ENCODE data around the gene HMG20B.
A peak's percentile ranks its signal among the peaks of the same experiment; 100 is the strongest.

Gene HMG20B

GRCh38 chr19:3537101-3537437, 35.7 kb upstream of the HMG20B start:
- no peaks in the 10 kb centered on the region for H3K4me1 ChIP-seq (ENCODE audit: insufficient read depth, poor library complexity, severe bottlenecking)
- H3K27ac ChIP-seq (ENCODE audit: poor library complexity, severe bottlenecking): no peak overlapping the region
- DNase-seq (ENCODE audit: low spot score): no peak
- peaks cover 25% of the 10 kb centered on the region for H3K36me3 ChIP-seq (ENCODE audit: low read depth)
- H3K27me3 ChIP-seq (ENCODE audit: insufficient read depth, poor library complexity, severe bottlenecking): no peaks in the 10 kb centered on the region
- no peaks in the 10 kb centered on the region for H3K9me3 ChIP-seq (ENCODE audit: severe bottlenecking)
- no peak; the same call in 2 of the 3 replicates for ATAC-seq (ENCODE audit: low read depth)
- TF ChIP-seq CTCF (IDR thresholded peaks at IDR 0.05; ENCODE audit: poor library complexity, severe bottlenecking): no peak
- H3K4me3 ChIP-seq (ENCODE audit: severe bottlenecking): no peak overlapping the region

GRCh38 chr19:3537438-3538240, 35.1 kb upstream of the HMG20B start:
- Histone ChIP-seq H3K4me1 (ENCODE audit: insufficient read depth, poor library complexity, severe bottlenecking) (no peaks in the 10 kb centered on the region), H3K27ac (ENCODE audit: poor library complexity, severe bottlenecking) (no peak overlapping the region), H3K36me3 (ENCODE audit: low read depth) (peaks cover 23% of the 10 kb centered on the region), H3K27me3 (ENCODE audit: insufficient read depth, poor library complexity, severe bottlenecking) (no peaks in the 10 kb centered on the region), H3K4me3 (ENCODE audit: severe bottlenecking) (no peak overlapping the region), H3K9me3 (ENCODE audit: severe bottlenecking) (no peaks in the 10 kb centered on the region)
- no peak for TF ChIP-seq CTCF (IDR thresholded peaks at IDR 0.05; ENCODE audit: poor library complexity, severe bottlenecking)
- DNase-seq (ENCODE audit: low spot score) (no peak), ATAC-seq (ENCODE audit: low read depth) (peak; percentile 26; the same call in 2 of the 3 replicates)

- DNase-seq (ENCODE audit: low spot score): no peak
- Histone ChIP-seq H3K9me3 (ENCODE audit: severe bottlenecking) (no peaks in the 10 kb centered on the region), H3K27ac (ENCODE audit: poor library complexity, severe bottlenecking) (no peak overlapping the region), H3K4me1 (ENCODE audit: insufficient read depth, poor library complexity, severe bottlenecking) (no peaks in the 10 kb centered on the region), H3K27me3 (ENCODE audit: insufficient read depth, poor library complexity, severe bottlenecking) (no peaks in the 10 kb centered on the region), H3K36me3 (ENCODE audit: low read depth) (peaks cover 21% of the 10 kb centered on the region), H3K4me3 (ENCODE audit: severe bottlenecking) (no peak overlapping the region)
- no peak; the same call in 2 of the 3 replicates for ATAC-seq (ENCODE audit: low read depth)
- no peak for TF ChIP-seq CTCF (IDR thresholded peaks at IDR 0.05; ENCODE audit: poor library complexity, severe bottlenecking)
Measured at GRCh38 chr19:3538258-3538929, 34.4 kb upstream of the HMG20B start.

- no peak for TF ChIP-seq CTCF (IDR thresholded peaks at IDR 0.05; ENCODE audit: poor library complexity, severe bottlenecking)
- Histone ChIP-seq H3K27me3 (ENCODE audit: insufficient read depth, poor library complexity, severe bottlenecking) (no peaks in the 10 kb centered on the region), H3K27ac (ENCODE audit: poor library complexity, severe bottlenecking) (no peak within 1 kb of the TSS), H3K36me3 (ENCODE audit: low read depth) (peaks cover 17% of the 10 kb centered on the region), H3K9me3 (ENCODE audit: severe bottlenecking) (no peaks in the 10 kb centered on the region), H3K4me3 (ENCODE audit: severe bottlenecking) (no peak within 1 kb of the TSS), H3K4me1 (ENCODE audit: insufficient read depth, poor library complexity, severe bottlenecking) (no peaks in the 10 kb centered on the region)
- DNase-seq (ENCODE audit: low spot score) (no peak), ATAC-seq (ENCODE audit: low read depth) (no peak)
Measured at GRCh38 chr19:3538965-3539755, 33.6 kb upstream of the HMG20B start, which contains the start of gene TEKTIP1. TSS of gene TEKTIP1 (plus strand) at chr19:3539174. CDS start at chr19:3539178, 4 bp downstream.
